Chondrocyte (in vitro differentiated cells): ENCODE measurements around the gene TSPAN13. TPM values are rescaled to one million over a fixed set of nuclear protein-coding genes. Genes with fewer than 3 reads are reported as not detected.

Experiments used
- DNase-seq: peaks from one replicate; pipeline ENCODE4 v3.0.0; 2021; ENCODE audit warnings: mixed read lengths, low spot score
- H3K27ac Mint-ChIP-seq: one replicate; pipeline ENCODE4 v1.8.0; 2021; ENCODE audit warnings: mild to moderate bottlenecking, moderate library complexity, mixed read lengths; ENCODE audit not compliant: unreplicated experiment
- H3K27me3 Mint-ChIP-seq: 2 replicates; pipeline ENCODE4 v1.8.0; 2021; ENCODE audit warnings: low read depth, mixed read lengths
- H3K36me3 Mint-ChIP-seq: 2 replicates; pipeline ENCODE4 v1.8.0; 2021; ENCODE audit warnings: low read depth, mixed read lengths
- H3K4me1 Mint-ChIP-seq: 2 replicates; pipeline ENCODE4 v1.8.0; 2021; ENCODE audit warnings: low read depth, mild to moderate bottlenecking, mixed read lengths
- H3K4me3 Mint-ChIP-seq: one replicate; pipeline ENCODE4 v1.8.0; 2021; ENCODE audit warnings: mild to moderate bottlenecking, moderate library complexity, mixed read lengths; ENCODE audit not compliant: unreplicated experiment
- H3K9me3 Mint-ChIP-seq: 2 replicates; pipeline ENCODE4 v1.8.0; 2021; ENCODE audit warnings: low read depth, mixed read lengths
- total RNA-seq: library from RNA; stranded (reverse); gene quantifications from 3 replicates; pipeline ENCODE4 v1.2.1, GENCODE V29; 2021
- TF ChIP-seq, protein P1 (sequence below): fragments of 200-600 bp; sonication (generic); IDR thresholded peaks from 2 replicates; pipeline ENCODE4 v1.5.0; 2021; ENCODE audit warnings: antibody characterized with exemption, mild to moderate bottlenecking, moderate library complexity

Gene TSPAN13
- total RNA-seq, 1 donor from 2014 or later: 21.0 TPM

DNA sequence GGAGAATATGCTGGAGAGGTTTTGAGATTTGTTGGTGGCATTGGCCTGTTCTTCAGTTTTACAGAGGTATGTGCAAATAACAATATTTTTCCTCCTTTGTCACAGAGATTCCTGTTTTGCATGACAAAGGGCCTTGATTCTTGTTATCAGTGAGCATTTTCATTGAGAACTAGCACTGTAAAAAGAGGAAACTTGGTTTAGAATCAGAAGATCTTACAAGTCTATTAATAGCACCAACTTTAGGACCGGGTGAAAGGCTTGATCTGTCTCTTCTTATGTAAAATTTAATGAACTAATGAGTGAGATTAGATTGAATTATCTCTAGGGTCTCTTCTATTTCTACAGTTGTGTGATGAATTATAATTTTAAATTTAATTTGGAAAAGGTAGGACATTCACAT lies 25.5 kb downstream of the TSPAN13 start:
- Mint-ChIP-seq H3K36me3 (peaks cover 5% of the 10 kb centered on the region), H3K9me3 (no peaks in the 10 kb centered on the region), H3K4me1 (peaks cover 8% of the 10 kb centered on the region), H3K27ac (no peak overlapping the region), H3K4me3 (no peak overlapping the region), H3K27me3 (no peaks in the 10 kb centered on the region)
- TF ChIP-seq, protein P1, sequence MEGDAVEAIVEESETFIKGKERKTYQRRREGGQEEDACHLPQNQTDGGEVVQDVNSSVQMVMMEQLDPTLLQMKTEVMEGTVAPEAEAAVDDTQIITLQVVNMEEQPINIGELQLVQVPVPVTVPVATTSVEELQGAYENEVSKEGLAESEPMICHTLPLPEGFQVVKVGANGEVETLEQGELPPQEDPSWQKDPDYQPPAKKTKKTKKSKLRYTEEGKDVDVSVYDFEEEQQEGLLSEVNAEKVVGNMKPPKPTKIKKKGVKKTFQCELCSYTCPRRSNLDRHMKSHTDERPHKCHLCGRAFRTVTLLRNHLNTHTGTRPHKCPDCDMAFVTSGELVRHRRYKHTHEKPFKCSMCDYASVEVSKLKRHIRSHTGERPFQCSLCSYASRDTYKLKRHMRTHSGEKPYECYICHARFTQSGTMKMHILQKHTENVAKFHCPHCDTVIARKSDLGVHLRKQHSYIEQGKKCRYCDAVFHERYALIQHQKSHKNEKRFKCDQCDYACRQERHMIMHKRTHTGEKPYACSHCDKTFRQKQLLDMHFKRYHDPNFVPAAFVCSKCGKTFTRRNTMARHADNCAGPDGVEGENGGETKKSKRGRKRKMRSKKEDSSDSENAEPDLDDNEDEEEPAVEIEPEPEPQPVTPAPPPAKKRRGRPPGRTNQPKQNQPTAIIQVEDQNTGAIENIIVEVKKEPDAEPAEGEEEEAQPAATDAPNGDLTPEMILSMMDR: no peak
- no peak for DNase-seq

DNA sequence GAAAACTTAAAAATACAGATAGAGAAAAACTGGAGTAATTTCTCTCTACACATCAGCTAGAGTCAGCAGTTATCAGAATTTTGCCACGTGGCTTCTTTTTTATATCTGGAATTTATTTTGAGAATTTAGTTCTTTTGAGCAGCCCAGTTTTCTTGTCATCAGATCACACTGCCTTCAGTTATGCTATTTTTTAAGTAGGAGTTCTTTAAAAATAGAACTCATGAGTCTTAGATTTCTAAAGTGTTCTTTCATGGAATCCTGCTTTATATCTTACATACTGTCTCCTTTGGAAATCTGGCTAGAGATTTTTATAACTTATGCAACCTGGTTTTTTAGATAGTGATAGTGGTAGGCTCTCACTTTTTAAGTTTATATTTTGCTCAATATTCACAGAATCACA lies 27.0 kb downstream of the TSPAN13 start:
- Mint-ChIP-seq H3K27ac (peak overlapping the region; percentile 78), H3K4me1 (peaks cover 8% of the 10 kb centered on the region), H3K9me3 (no peaks in the 10 kb centered on the region), H3K36me3 (peaks cover 4% of the 10 kb centered on the region), H3K27me3 (no peaks in the 10 kb centered on the region), H3K4me3 (no peak overlapping the region)
- DNase-seq: no peak
- TF ChIP-seq, protein P1: no peak

- no peak for DNase-seq
- Mint-ChIP-seq H3K9me3 (no peaks in the 10 kb centered on the region), H3K4me3 (no peak overlapping the region), H3K27me3 (no peaks in the 10 kb centered on the region), H3K4me1 (peaks cover 6% of the 10 kb centered on the region), H3K36me3 (peaks cover 5% of the 10 kb centered on the region), H3K27ac (no peak overlapping the region)
- TF ChIP-seq, protein P1: no peak
Measured at GRCh38 chr7:16785321-16785720, 31.8 kb downstream of the TSPAN13 start.

GRCh38 chr7:16785846-16786245 lies 32.3 kb downstream of the TSPAN13 start:
- no peaks in the 10 kb centered on the region for H3K9me3 Mint-ChIP-seq
- H3K36me3 Mint-ChIP-seq: peaks cover 5% of the 10 kb centered on the region
- TF ChIP-seq, protein P1: no peak
- no peak overlapping the region for H3K4me3 Mint-ChIP-seq
- H3K27me3 Mint-ChIP-seq: no peaks in the 10 kb centered on the region
- peaks cover 1% of the 10 kb centered on the region for H3K4me1 Mint-ChIP-seq
- no peak overlapping the region for H3K27ac Mint-ChIP-seq
- DNase-seq: no peak

DNA sequence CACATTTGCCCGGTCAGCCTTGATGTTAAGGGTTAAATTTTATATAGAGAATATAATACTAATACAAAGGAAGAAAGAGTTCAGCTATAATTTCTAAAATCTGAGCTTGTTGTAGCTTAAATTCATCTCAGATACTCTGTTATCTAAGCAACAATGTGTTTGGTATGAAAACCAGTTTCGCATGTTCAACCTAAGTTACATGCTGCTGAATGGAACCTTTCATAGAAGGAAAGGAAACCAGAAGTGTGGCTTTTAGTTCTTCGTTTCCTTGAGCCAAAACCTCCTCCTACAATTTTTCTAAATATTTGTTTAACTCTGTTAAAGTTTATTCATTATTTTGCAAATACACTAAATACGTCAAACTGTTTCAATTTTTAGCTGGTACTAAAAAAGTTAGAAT lies 32.7 kb downstream of the TSPAN13 start:
- TF ChIP-seq, protein P1: no peak
- Mint-ChIP-seq H3K36me3 (peaks cover 5% of the 10 kb centered on the region), H3K4me1 (peaks cover 4% of the 10 kb centered on the region), H3K9me3 (no peaks in the 10 kb centered on the region), H3K27ac (no peak overlapping the region), H3K4me3 (no peak overlapping the region), H3K27me3 (no peaks in the 10 kb centered on the region)
- no peak for DNase-seq
